GM18517 (cell line): ENCODE data around the gene SRSF7.
"Not testable (repeated sequence)": the region's sequence is repeated elsewhere in the genome, so short reads cannot be mapped to it uniquely, and the experiment has no call there.

ENCODE experiments used
- ATAC-seq: cut with Tn5 transposase; IDR thresholded peaks from one replicate; pipeline ENCODE4 v1.9.1; 2021; ENCODE audit warnings: mild to moderate bottlenecking, moderate library complexity; ENCODE audit not compliant: unreplicated experiment

Gene SRSF7

GRCh38 chr2:38733300-38733971 is 17.7 kb downstream of the SRSF7 start:
- ATAC-seq: no peak

- ATAC-seq: no peak
Measured at GRCh38 chr2:38731684-38732221, 19.4 kb downstream of the SRSF7 start.

- ATAC-seq: no peak
Measured at GRCh38 chr2:38731090-38731489, 20.1 kb downstream of the SRSF7 start.

GRCh38 chr2:38728694-38729093 is 22.5 kb downstream of the SRSF7 start:
- no peak for ATAC-seq

GRCh38 chr2:38727661-38728060 is 23.5 kb downstream of the SRSF7 start:
- no peak for ATAC-seq

GRCh38 chr2:38723173-38723572 is 28.0 kb downstream of the SRSF7 start:
- peak; percentile 74 for ATAC-seq

- ATAC-seq: peak; percentile 41
Measured at GRCh38 chr2:38722271-38723061, 28.7 kb downstream of the SRSF7 start.

- ATAC-seq: no peak
Measured at GRCh38 chr2:38720613-38721241, 30.4 kb downstream of the SRSF7 start.

GRCh38 chr2:38719706-38720105 is 31.5 kb downstream of the SRSF7 start:
- no peak for ATAC-seq

- no peak for ATAC-seq
Measured at GRCh38 chr2:38718601-38719000, 32.6 kb downstream of the SRSF7 start.

GRCh38 chr2:38716185-38716584 is 35.0 kb downstream of the SRSF7 start:
- ATAC-seq: no peak

- ATAC-seq: not testable (repeated sequence)
Measured at GRCh38 chr2:38714941-38715340, 36.2 kb downstream of the SRSF7 start.

- ATAC-seq: no peak
Measured at GRCh38 chr2:38713338-38713737, 37.8 kb downstream of the SRSF7 start.

GRCh38 chr2:38712871-38713270 is 38.3 kb downstream of the SRSF7 start:
- ATAC-seq: no peak

GRCh38 chr2:38712413-38712812 is 38.7 kb downstream of the SRSF7 start:
- no peak for ATAC-seq

GRCh38 chr2:38711558-38711957 is 39.6 kb downstream of the SRSF7 start:
- no peak for ATAC-seq

- peak; percentile 88 for ATAC-seq
Measured at GRCh38 chr2:38709567-38710194, 41.5 kb downstream of the SRSF7 start.

- no peak for ATAC-seq
Measured at GRCh38 chr2:38708900-38709566, 42.1 kb downstream of the SRSF7 start.

GRCh38 chr2:38708491-38708890 is 42.7 kb downstream of the SRSF7 start:
- not testable (repeated sequence) for ATAC-seq

GRCh38 chr2:38706846-38707345 is 44.3 kb downstream of the SRSF7 start:
- no peak for ATAC-seq
